Mucosa of descending colon (tissue), 3 donors: Measurements from ENCODE around the gene TOMM22. TPM values are rescaled to one million over a fixed set of nuclear protein-coding genes. Genes with fewer than 3 reads are reported as not detected.

Source experiments
- ATAC-seq: fragments of 200-7000 bp; cut with Tn5 transposase; one replicate; pipeline ENCODE4 v1.9.1; 2020; ENCODE audit warnings: mild to moderate bottlenecking, moderate library complexity
- DNase-seq, 3 donors: peaks; one replicate each; pipeline ENCODE4 v3.0.0-alpha.2; 2020
- H3K36me3 ChIP-seq: fragments of 200-600 bp; one replicate; pipeline ENCODE4 v1.8.0; 2021; ENCODE audit warnings: low read depth, mild to moderate bottlenecking
- H3K4me1 ChIP-seq: fragments of 200-600 bp; one replicate; pipeline ENCODE4 v1.8.0; 2021; ENCODE audit warnings: low read depth, mild to moderate bottlenecking
- H3K4me3 ChIP-seq: fragments of 200-600 bp; one replicate; pipeline ENCODE4 v1.8.0; 2021; ENCODE audit warnings: mild to moderate bottlenecking
- H3K9me3 ChIP-seq: fragments of 200-600 bp; one replicate; pipeline ENCODE4 v1.8.0; 2021; ENCODE audit warnings: mild to moderate bottlenecking
- CTCF ChIP-seq: fragments of 200-600 bp; IDR thresholded peaks from one replicate; pipeline ENCODE4 v1.8.0; 2022; ENCODE audit warnings: antibody characterized with exemption, mild to moderate bottlenecking
- intact Hi-C, 2 donors: fragments of 100-400 bp; cut with DNase I in 1 of 2; cut with micrococcal nuclease in 1 of 2; formaldehyde crosslinking; loops; one replicate each; pipeline versions ENCODE4 v1.11.0 to v1.11.1; 2022; cut with DNase I, micrococcal nuclease
- total RNA-seq, 3 donors: library from RNA; stranded (reverse); fragmentation: NEBNext Ultra II Directional in 2 of 3; extraction: Animal tissue kit (Norgen Biotek cat#: 25700) in 2 of 3; gene quantifications; one replicate each; pipeline versions ENCODE4 v1.2.1 to v1.2.4, GENCODE V29; 2021 to 2023
- donor health status: DM: no; HTN: no; CAD: no; lungs with moderate emphysema.
- donor health status: DM: no; HTN: no; CAD: no.
- donor health status: DM: no; HTN: yes; CAD: no.

The TOMM22 gene
- total RNA-seq, 3 donors from 2014 or later, result 64.5 to 84.4 (median 72.4) TPM

DNA sequence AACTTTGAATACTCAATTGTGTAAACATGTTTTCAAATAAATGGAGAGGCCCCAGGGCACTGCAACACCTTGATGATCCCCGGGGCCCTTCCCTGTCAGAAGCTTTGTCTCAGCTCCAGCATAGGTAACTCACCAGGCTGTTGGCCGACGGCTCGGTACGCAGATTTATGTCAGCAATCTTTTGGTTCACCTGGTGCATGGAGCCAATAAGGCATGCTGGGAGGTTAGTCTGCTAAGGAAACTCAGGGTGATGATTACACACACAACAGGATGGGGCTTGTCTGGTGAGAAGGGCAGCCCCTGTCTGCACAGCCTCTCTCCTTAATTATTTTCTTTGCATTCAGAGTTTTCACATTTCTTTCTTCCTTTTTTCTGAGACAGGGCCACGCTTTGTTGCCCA, 36.3 kb upstream of the TOMM22 start:
- intact Hi-C loops, result no loop called here
- Histone ChIP-seq H3K4me1 (no peaks in the 10 kb centered on the region), H3K36me3 (no peaks in the 10 kb centered on the region), H3K4me3 (no peak overlapping the region), H3K9me3 (no peaks in the 10 kb centered on the region)
- no peak for DNase-seq
- no peak for TF ChIP-seq CTCF
- no peak for ATAC-seq

GRCh38 chr22:38649841-38650522, 31.8 kb upstream of the TOMM22 start:
- DNase-seq (no peak), ATAC-seq (peak; percentile 62)
- TF ChIP-seq CTCF, result no peak
- peaks cover 2% of the 10 kb centered on the region for H3K4me1 ChIP-seq
- H3K9me3 ChIP-seq, result no peaks in the 10 kb centered on the region
- no peaks in the 10 kb centered on the region for H3K36me3 ChIP-seq
- no peak overlapping the region for H3K4me3 ChIP-seq
- intact Hi-C loops, result no loop called here

DNA sequence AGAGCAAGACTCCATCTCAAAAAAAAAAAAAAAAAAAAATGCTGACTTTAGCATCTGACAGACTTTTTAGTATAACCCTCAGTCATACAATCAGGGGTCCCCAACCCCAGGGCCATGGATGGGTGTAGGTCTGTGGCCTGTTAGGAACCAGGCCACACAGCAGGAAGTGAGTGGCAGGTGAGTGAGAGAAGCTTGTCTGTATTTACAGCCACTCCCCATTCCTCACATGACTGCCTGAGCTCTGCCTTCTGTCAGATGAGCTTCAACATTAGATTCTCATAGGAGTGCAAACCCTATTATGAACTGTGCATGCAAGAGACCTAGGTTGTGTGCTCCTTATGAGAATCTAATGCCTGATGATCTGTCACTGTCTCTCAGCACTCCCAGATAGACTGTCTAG, 28.9 kb upstream of the TOMM22 start:
- TF ChIP-seq CTCF, result no peak
- H3K36me3 ChIP-seq, result no peaks in the 10 kb centered on the region
- ATAC-seq, result peak; percentile 56
- intact Hi-C loops, result no loop called here
- peak in 1 of 3 donors; percentile 63 for DNase-seq
- no peak overlapping the region for H3K4me3 ChIP-seq
- H3K4me1 ChIP-seq, result peaks cover 13% of the 10 kb centered on the region
- no peaks in the 10 kb centered on the region for H3K9me3 ChIP-seq

GRCh38 chr22:38653741-38654140, 28.0 kb upstream of the TOMM22 start:
- DNase-seq (no peak), ATAC-seq (no peak)
- Histone ChIP-seq H3K36me3 (no peaks in the 10 kb centered on the region), H3K9me3 (no peaks in the 10 kb centered on the region), H3K4me1 (peaks cover 15% of the 10 kb centered on the region), H3K4me3 (no peak overlapping the region)
- no peak for TF ChIP-seq CTCF
- intact Hi-C loops, result no loop called here

DNA sequence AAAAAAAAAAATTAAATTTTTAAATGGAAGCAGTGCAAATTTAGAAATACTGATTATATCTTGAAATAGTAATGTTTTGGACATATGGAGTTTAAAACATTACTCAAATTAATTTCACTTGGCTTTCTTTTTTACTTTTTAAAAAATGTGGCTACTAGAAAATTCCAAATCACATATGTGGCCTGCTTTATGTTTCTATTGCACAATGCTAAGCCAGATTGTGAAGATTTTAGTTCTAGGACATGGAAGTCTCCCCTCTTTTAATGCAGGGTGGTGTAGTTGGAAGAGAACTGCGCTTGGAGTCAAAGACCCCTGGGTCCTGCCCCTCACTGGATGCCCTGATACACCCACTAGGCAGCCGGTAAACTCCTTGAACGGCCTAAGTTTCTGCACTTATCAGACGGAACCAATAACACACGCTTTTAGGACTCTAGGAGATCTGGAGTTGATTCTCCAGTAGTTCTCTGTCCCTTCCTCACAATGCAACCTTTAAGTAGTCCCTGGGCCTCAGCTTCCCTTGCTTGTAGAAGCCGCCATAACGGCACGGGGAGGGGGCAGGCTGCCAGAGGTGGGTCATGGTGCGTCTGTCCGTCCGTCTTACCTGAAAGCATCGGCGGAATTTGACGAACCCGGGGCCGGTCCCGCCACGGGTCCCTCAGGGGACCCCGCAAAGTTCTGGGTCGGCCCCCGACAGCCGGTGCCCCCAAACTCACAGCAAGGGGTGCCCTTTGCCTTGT, 26.1 kb upstream of the TOMM22 start:
- ATAC-seq, result peak; percentile 1
- no peak for TF ChIP-seq CTCF
- H3K4me3 ChIP-seq, result peak overlapping the region; percentile 86
- no peaks in the 10 kb centered on the region for H3K9me3 ChIP-seq
- intact Hi-C loops, result no loop called here
- no peak for DNase-seq
- no peaks in the 10 kb centered on the region for H3K36me3 ChIP-seq
- H3K4me1 ChIP-seq, result peaks cover 15% of the 10 kb centered on the region
